ENCODE data around the gene IL4I1.

- TF ChIP-seq EZH2 (IDR thresholded peaks at IDR 0.05; ENCODE audit: borderline replicate concordance, low read depth, low read length, poor library complexity, severe bottlenecking): no peak
- TF ChIP-seq, protein P1, sequence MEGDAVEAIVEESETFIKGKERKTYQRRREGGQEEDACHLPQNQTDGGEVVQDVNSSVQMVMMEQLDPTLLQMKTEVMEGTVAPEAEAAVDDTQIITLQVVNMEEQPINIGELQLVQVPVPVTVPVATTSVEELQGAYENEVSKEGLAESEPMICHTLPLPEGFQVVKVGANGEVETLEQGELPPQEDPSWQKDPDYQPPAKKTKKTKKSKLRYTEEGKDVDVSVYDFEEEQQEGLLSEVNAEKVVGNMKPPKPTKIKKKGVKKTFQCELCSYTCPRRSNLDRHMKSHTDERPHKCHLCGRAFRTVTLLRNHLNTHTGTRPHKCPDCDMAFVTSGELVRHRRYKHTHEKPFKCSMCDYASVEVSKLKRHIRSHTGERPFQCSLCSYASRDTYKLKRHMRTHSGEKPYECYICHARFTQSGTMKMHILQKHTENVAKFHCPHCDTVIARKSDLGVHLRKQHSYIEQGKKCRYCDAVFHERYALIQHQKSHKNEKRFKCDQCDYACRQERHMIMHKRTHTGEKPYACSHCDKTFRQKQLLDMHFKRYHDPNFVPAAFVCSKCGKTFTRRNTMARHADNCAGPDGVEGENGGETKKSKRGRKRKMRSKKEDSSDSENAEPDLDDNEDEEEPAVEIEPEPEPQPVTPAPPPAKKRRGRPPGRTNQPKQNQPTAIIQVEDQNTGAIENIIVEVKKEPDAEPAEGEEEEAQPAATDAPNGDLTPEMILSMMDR (conservative IDR thresholded peaks at IDR 0.05; ENCODE audit: low read depth, low read length): no peak
Observed at GRCh38 chr19:49847731-49848696, 48.7 kb downstream of the IL4I1 start.

Data from A673 (cell line).